Activated CD8-positive, alpha-beta T cell treated with anti-CD3 and anti-CD28 coated beads, Interleukin-2, amount 10 ng/mL, durations not matched to agents 7 days and 5 days (primary cell): ENCODE data around the gene MDFI. TPM values are rescaled to one million over a fixed set of nuclear protein-coding genes. Genes with fewer than 3 reads are reported as not detected.

Experiments
- ATAC-seq: fragments of 150-1000 bp; cut with Tn5 transposase; one replicate; pipeline ENCODE4 v1.10.0; 2021; ENCODE audit warnings: moderate library complexity
- CTCF ChIA-PET: fragments of 350-600 bp; sonication (Branson Sonifier 250); formaldehyde crosslinking; loops from one replicate; lab custom pipeline; 2021; ENCODE audit warnings: antibody characterized with exemption; lab: Charles Lee
- POLR2A ChIA-PET: fragments of 350-600 bp; sonication (Branson Sonifier 250); formaldehyde crosslinking; loops from one replicate; lab custom pipeline; 2021; ENCODE audit warnings: antibody characterized with exemption; lab: Charles Lee
- DNase-seq: peaks from one replicate; pipeline ENCODE4 v3.0.0-alpha.2; 2020
- H3K27ac Mint-ChIP-seq: one replicate; pipeline ENCODE4 v1.8.0; 2021; ENCODE audit warnings: mild to moderate bottlenecking, mixed read lengths
- H3K27me3 Mint-ChIP-seq: one replicate; pipeline ENCODE4 v1.8.0; 2021; ENCODE audit warnings: low read depth, mixed read lengths
- H3K36me3 Mint-ChIP-seq: one replicate; pipeline ENCODE4 v1.8.0; 2021; ENCODE audit warnings: low read depth, mixed read lengths
- H3K4me1 Mint-ChIP-seq: one replicate; pipeline ENCODE4 v1.8.0; 2021; ENCODE audit warnings: low read depth, mixed read lengths
- H3K4me3 Mint-ChIP-seq: one replicate; pipeline ENCODE4 v1.8.0; 2021; ENCODE audit warnings: mild to moderate bottlenecking, mixed read lengths
- H3K9me3 Mint-ChIP-seq: one replicate; pipeline ENCODE4 v1.8.0; 2022; ENCODE audit warnings: mixed read lengths; ENCODE audit not compliant: insufficient read depth
- total RNA-seq, 2 experiments: library from RNA; stranded (reverse); gene quantifications; one replicate each; pipeline ENCODE4 v1.2.3, GENCODE V29; 2021

MDFI gene
- total RNA-seq, 2 experiments from 2014 or later = not detected

- Mint-ChIP-seq H3K4me3 (no peak overlapping the region), H3K9me3 (no peaks in the 10 kb centered on the region), H3K27ac (no peak overlapping the region), H3K36me3 (no peaks in the 10 kb centered on the region), H3K27me3 (peaks cover 31% of the 10 kb centered on the region), H3K4me1 (peaks cover 10% of the 10 kb centered on the region)
- ChIA-PET POLR2A (no interaction called here), CTCF (interaction anchor here (1.6 kb wide), 1 partner anchor 60 kb away, joined by 3 read pairs; no protein-coding TSS in a partner anchor)
- DNase-seq (no peak), ATAC-seq (no peak)
These were observed 14.9 kb upstream of the MDFI start for GRCh38 chr6:41623330-41623729.

DNA sequence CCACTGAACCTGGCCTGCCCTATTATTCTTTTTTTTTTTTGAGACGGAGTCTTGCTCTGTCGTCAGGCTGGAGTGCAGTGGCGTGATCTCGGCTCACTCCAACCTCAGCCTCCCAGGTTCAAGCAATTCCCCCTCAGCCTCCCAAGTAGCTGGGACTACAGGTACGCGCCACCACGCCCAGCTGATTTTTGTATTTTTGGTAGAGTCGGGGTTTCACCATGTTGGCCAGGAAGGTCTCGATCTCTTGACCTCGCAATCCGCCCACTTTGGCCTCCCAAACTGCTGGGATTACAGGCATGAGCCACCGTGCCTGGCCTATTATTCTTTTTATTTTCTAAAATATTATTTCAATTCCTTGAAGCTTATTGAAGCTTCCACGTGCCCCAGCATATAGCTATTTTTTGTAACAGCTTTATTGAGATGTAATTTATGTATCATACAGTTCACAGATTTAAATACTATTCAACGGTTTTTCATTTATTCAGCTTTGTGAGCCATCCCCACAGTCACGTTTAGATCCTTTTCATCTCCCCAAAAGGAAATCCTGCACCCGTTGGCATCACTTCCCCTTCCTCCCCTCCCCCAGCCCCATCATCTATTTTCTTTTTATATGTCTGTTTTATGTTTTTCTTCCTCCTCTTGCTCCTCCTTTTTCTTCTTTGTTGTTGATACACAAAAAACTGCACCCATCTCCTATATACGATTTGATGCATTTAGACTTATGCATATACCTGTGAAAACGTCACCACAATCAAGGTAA, 13.5 kb upstream of the MDFI start:
- H3K9me3 Mint-ChIP-seq = no peaks in the 10 kb centered on the region
- no peaks in the 10 kb centered on the region for H3K36me3 Mint-ChIP-seq
- ATAC-seq = no peak
- ChIA-PET POLR2A (no interaction called here), CTCF (interaction anchor here (1.5 kb wide), 1 partner anchor 15 kb away, joined by 4 read pairs; no protein-coding TSS in a partner anchor)
- H3K27ac Mint-ChIP-seq = no peak overlapping the region
- DNase-seq = no peak
- H3K4me1 Mint-ChIP-seq = peaks cover 10% of the 10 kb centered on the region
- no peak overlapping the region for H3K4me3 Mint-ChIP-seq
- H3K27me3 Mint-ChIP-seq = peaks cover 27% of the 10 kb centered on the region

DNA sequence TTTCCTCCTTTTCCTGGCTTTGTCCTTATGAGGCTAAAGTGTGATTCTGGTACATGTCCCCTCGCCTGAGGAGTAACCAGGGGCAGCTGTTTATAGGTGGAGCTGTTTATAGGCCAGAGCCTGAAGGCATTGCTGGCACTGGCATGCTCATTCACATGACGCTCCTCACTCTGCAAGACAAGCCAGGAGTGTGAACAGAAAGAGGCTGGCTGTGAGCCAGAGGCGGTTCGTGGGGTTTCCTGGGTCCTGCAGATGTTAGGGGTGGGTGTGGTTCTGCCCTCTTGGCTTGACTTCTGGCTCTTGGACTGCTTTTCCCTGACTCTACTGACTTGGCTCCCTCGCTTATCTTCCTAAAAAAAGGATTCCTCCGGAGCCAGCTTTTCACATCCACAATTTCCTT, 12.8 kb upstream of the MDFI start:
- H3K36me3 Mint-ChIP-seq = no peaks in the 10 kb centered on the region
- ATAC-seq (peak; percentile 42), DNase-seq (no peak)
- no peak overlapping the region for H3K4me3 Mint-ChIP-seq
- peaks cover 10% of the 10 kb centered on the region for H3K4me1 Mint-ChIP-seq
- ChIA-PET CTCF (interaction anchor here (1.0 to 1.5 kb wide), 2 partner anchors 16 to 23 kb away, joined by 3 to 4 read pairs; no protein-coding TSS in a partner anchor), POLR2A (no interaction called here)
- peaks cover 24% of the 10 kb centered on the region for H3K27me3 Mint-ChIP-seq
- no peak overlapping the region for H3K27ac Mint-ChIP-seq
- no peaks in the 10 kb centered on the region for H3K9me3 Mint-ChIP-seq

GRCh38 chr6:41626022-41626421, 12.2 kb upstream of the MDFI start:
- ChIA-PET POLR2A (interaction anchor here (0.5 kb wide), 1 partner anchor 194 kb away, joined by 5 read pairs; no protein-coding TSS in a partner anchor), CTCF (interaction anchor here (1.0 kb wide), 1 partner anchor 23 kb away, joined by 3 read pairs; no protein-coding TSS in a partner anchor)
- no peaks in the 10 kb centered on the region for H3K36me3 Mint-ChIP-seq

GRCh38 chr6:41626917-41627316, 11.4 kb upstream of the MDFI start:
- Mint-ChIP-seq H3K4me1 (peaks cover 10% of the 10 kb centered on the region), H3K4me3 (no peak overlapping the region), H3K27me3 (peaks cover 16% of the 10 kb centered on the region), H3K27ac (no peak overlapping the region), H3K9me3 (no peaks in the 10 kb centered on the region), H3K36me3 (no peaks in the 10 kb centered on the region)
- DNase-seq (no peak), ATAC-seq (no peak)
- ChIA-PET CTCF (no interaction called here), POLR2A (no interaction called here)

More at GRCh38 chr6:41626022-41626421, 12.2 kb upstream of the MDFI start:
- Mint-ChIP-seq H3K9me3 (no peaks in the 10 kb centered on the region), H3K4me1 (peaks cover 10% of the 10 kb centered on the region), H3K27ac (no peak overlapping the region), H3K27me3 (peaks cover 18% of the 10 kb centered on the region), H3K4me3 (no peak overlapping the region)
- DNase-seq (no peak), ATAC-seq (no peak)

DNA sequence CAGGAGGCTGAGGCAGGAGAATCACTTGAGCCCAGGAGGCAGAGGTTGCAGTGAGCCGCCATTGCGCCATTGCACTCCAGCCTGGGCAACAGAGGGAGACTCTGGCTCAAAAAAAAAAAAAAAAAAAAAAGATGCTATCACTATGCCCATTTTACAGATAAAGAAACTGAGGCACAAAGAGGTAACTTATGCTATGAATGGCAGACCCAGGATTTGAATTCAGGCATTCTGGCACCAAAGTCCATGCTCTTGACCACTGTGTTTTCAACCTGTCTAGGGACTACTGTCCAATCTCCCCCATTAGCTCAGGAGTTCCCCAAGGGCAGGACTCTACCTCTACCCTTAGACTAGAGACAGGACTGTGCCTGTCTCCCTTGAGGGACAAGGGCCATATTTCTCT, 9.1 kb upstream of the MDFI start:
- Mint-ChIP-seq H3K9me3 (no peaks in the 10 kb centered on the region), H3K36me3 (no peaks in the 10 kb centered on the region), H3K27ac (no peak overlapping the region), H3K27me3 (peaks cover 5% of the 10 kb centered on the region), H3K4me1 (peaks cover 10% of the 10 kb centered on the region), H3K4me3 (no peak overlapping the region)
- DNase-seq (no peak), ATAC-seq (no peak)
- POLR2A ChIA-PET = no interaction called here
- CTCF ChIA-PET = no interaction called here

DNA sequence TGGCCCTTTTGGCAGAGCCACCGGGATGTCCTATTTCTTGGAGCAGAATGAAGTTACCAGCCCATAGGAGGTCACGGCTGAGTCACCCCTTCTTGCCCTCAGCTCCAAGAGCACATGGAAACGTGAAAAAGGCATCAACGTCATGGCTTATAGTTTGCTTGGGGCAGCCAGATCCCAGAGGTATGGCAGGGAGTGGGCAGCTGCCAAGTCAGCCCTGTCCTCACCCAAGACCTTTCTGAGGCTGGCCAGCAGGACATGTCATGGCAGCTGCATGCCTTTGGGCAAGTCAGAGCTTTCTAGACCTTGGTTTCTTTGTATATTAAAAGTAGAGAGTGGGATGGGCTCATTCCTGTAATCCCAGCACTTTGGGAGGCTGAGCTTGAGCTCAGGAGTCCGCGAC, 8.2 kb upstream of the MDFI start:
- Mint-ChIP-seq H3K36me3 (no peaks in the 10 kb centered on the region), H3K4me1 (peaks cover 8% of the 10 kb centered on the region), H3K27me3 (peaks cover 8% of the 10 kb centered on the region), H3K27ac (no peak overlapping the region), H3K9me3 (no peaks in the 10 kb centered on the region), H3K4me3 (no peak overlapping the region)
- ChIA-PET POLR2A (no interaction called here), CTCF (interaction anchor here (1.2 kb wide), 1 partner anchor 146 kb away, joined by 3 read pairs; no protein-coding TSS in a partner anchor)
- DNase-seq = no peak
- no peak for ATAC-seq

DNA sequence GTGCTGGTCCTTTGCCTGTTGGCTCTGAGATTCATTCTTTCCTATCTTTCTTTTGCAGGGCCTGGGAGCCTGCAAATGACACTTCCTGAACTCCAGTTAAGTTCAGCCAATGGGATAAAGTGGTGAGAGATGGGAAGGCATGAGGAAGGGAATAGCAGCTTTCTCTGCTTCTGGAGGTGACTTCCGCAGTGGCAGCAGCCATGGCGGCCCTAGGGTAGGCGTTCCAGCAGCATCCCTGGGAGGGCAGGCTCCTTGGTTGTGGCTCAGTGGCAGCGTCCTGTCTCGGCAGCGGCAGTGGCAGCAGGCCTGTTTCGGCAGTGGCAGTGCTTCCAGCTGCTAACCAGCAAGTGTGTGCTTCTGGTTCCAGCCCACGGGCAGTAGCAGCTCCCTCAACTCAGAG, 7.3 kb upstream of the MDFI start:
- no peak overlapping the region for H3K27ac Mint-ChIP-seq
- DNase-seq (no peak), ATAC-seq (no peak)
- CTCF ChIA-PET = no interaction called here
- POLR2A ChIA-PET = no interaction called here
- no peaks in the 10 kb centered on the region for H3K9me3 Mint-ChIP-seq
- H3K4me1 Mint-ChIP-seq = no peaks in the 10 kb centered on the region
- no peaks in the 10 kb centered on the region for H3K36me3 Mint-ChIP-seq
- peaks cover 12% of the 10 kb centered on the region for H3K27me3 Mint-ChIP-seq
- no peak overlapping the region for H3K4me3 Mint-ChIP-seq

DNA sequence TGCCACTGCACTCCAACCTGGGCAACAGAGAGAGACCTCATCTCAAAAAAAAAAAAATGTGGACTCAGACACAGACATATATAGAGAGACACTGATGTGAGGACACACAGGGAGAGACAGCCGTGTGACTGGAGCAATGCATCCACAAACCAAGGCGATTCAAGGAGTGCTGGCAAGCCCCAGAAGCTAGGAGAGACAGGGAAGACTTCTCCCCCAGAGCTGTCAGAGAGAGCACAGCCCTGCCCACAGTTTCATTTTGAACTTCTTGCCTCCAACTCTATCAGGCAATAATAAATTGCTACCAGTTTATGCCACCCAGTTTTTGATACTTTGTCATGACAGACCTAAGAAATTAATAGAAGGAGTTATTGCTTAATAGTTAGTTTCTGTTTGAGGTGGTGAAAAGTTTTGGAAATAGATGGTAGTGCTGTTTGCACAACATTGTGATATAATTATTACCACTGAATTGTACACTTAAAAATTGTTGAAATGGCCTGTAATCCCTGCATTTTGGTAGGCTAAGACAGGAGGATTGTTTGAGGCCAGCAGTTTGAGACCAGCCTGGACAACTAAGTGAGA, 5.1 kb upstream of the MDFI start:
- Mint-ChIP-seq H3K4me1 (peaks cover 4% of the 10 kb centered on the region), H3K27me3 (peaks cover 26% of the 10 kb centered on the region), H3K27ac (no peak overlapping the region), H3K36me3 (no peaks in the 10 kb centered on the region), H3K4me3 (no peak overlapping the region), H3K9me3 (no peaks in the 10 kb centered on the region)
- CTCF ChIA-PET = no interaction called here
- DNase-seq (no peak), ATAC-seq (no peak)
- POLR2A ChIA-PET = no interaction called here

DNA sequence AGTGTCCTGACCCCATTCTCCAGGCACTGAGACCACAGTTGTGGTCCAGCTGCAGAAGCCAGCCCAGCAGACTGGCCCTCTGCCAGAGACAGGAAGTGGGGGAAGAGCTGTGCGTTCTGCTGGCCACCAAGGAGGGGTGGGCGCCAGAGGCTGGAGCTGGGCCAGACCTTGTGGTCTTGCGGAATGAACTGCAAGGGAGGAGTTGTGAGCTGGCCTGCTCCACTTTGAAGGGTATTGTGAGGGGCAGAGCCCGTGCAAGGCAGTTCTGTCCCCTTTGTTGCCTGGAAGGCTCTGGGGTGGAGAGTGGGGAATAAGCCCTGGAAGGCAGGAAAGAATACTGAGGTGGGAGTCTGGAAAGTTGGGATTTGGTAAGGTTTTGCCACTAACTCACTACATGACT, 3.6 kb upstream of the MDFI start:
- ATAC-seq = no peak
- no peaks in the 10 kb centered on the region for H3K9me3 Mint-ChIP-seq
- ChIA-PET CTCF (no interaction called here), POLR2A (interaction anchor here (0.7 kb wide), 1 partner anchor 88 kb away, joined by 4 read pairs; no protein-coding TSS in a partner anchor)
- H3K4me3 Mint-ChIP-seq = no peak overlapping the region
- no peak for DNase-seq
- H3K4me1 Mint-ChIP-seq = peaks cover 4% of the 10 kb centered on the region
- H3K27ac Mint-ChIP-seq = no peak overlapping the region
- H3K27me3 Mint-ChIP-seq = peaks cover 36% of the 10 kb centered on the region
- H3K36me3 Mint-ChIP-seq = no peaks in the 10 kb centered on the region

GRCh38 chr6:41635365-41635764, 2.9 kb upstream of the MDFI start:
- peaks cover 6% of the 10 kb centered on the region for H3K4me1 Mint-ChIP-seq
- H3K27me3 Mint-ChIP-seq = peaks cover 43% of the 10 kb centered on the region
- ChIA-PET CTCF (no interaction called here), POLR2A (no interaction called here)
- H3K36me3 Mint-ChIP-seq = no peaks in the 10 kb centered on the region
- H3K27ac Mint-ChIP-seq = no peak overlapping the region
- ATAC-seq = no peak
- no peak overlapping the region for H3K4me3 Mint-ChIP-seq
- DNase-seq = no peak
- no peaks in the 10 kb centered on the region for H3K9me3 Mint-ChIP-seq

GRCh38 chr6:41636833-41637193, 1.5 kb upstream of the MDFI start:
- Mint-ChIP-seq H3K4me3 (no peak overlapping the region), H3K9me3 (no peaks in the 10 kb centered on the region), H3K27ac (no peak overlapping the region), H3K4me1 (peaks cover 6% of the 10 kb centered on the region), H3K36me3 (no peaks in the 10 kb centered on the region), H3K27me3 (peaks cover 53% of the 10 kb centered on the region)
- CTCF ChIA-PET = no interaction called here
- DNase-seq (no peak), ATAC-seq (no peak)
- POLR2A ChIA-PET = no interaction called here
